GM12878 (cell line): Measurements from ENCODE around the gene PSMD13.

Experiments
- BRCA1 ChIP-seq: IDR thresholded peaks from 2 replicates; pipeline ENCODE4 v1.6.1; 2011; ENCODE audit warnings: low read depth, low read length, improper control_type of control experiment
- CTCF ChIP-seq, 3 experiments: IDR thresholded peaks in 2 of 3; conservative IDR thresholded peaks in 1 of 3; 2 replicates each; pipeline ENCODE4 v1.5.1; 2011; ENCODE audit warnings: low read depth in 3 of 3, low read length in 3 of 3, mild to moderate bottlenecking in 3 of 3, control low read depth in 2 of 3, moderate library complexity in 2 of 3, inconsistent platforms in 1 of 3, mixed read lengths in 1 of 3; ENCODE audit not compliant: control insufficient read depth in 2 of 3, insufficient read depth in 1 of 3; ENCODE audit errors: extremely low read depth in 1 of 3
- DPF2 ChIP-seq: fragments of 450-650 bp; IDR thresholded peaks from 2 replicates; pipeline ENCODE4 v1.6.1; 2017; ENCODE audit warnings: mild to moderate bottlenecking
- EZH2 ChIP-seq: IDR thresholded peaks from 2 replicates; pipeline ENCODE4 v1.6.1; 2012; ENCODE audit warnings: low read depth, mild to moderate bottlenecking, control low read depth, inconsistent platforms, low read length, borderline replicate concordance; ENCODE audit not compliant: control insufficient read depth
- JUND ChIP-seq: IDR thresholded peaks from 2 replicates; pipeline ENCODE4 v1.6.1; 2012; ENCODE audit warnings: low read depth, mild to moderate bottlenecking, low read length, improper control_type of control experiment, moderate library complexity
- POLR2A ChIP-seq: IDR thresholded peaks from 2 replicates; pipeline ENCODE4 v1.6.1; 2011; ENCODE audit warnings: low read depth, mild to moderate bottlenecking, low read length
- POLR2AphosphoS5 ChIP-seq: IDR thresholded peaks from 2 replicates; pipeline ENCODE4 v1.6.1; 2011; ENCODE audit warnings: mild to moderate bottlenecking, low read length, inconsistent platforms
- ZBTB11 ChIP-seq: fragments of 450-650 bp; formaldehyde crosslinking; IDR thresholded peaks from 2 replicates; pipeline ENCODE4 v1.5.0; 2022; ENCODE audit warnings: mild to moderate bottlenecking, missing genetic modification characterization

- no peak for TF ChIP-seq JUND
- TF ChIP-seq POLR2AphosphoS5, result no peak
- no peak for TF ChIP-seq EZH2
- no peak for TF ChIP-seq DPF2
- TF ChIP-seq POLR2A, result no peak
- no peak for TF ChIP-seq BRCA1
- TF ChIP-seq ZBTB11 (CRISPR knock-in tag), result no peak
- no peak for TF ChIP-seq CTCF (IDR thresholded peaks at IDR 0.05 in 2 of 3, conservative IDR thresholded peaks at IDR 0.05 in 1 of 3; ENCODE audit: control insufficient read depth in 2 of 3, extremely low read depth in 1 of 3, insufficient read depth in 1 of 3, low read depth in 3 of 3, low read length in 3 of 3)
Observed at GRCh38 chr11:283405-284104, 46.8 kb downstream of the PSMD13 start.
